GM21423 (cell line): ENCODE data around the gene CAVIN3.
"Not testable (repeated sequence)": the region's sequence is repeated elsewhere in the genome, so short reads cannot be mapped to it uniquely, and the experiment has no call there.

Experiments used
- ATAC-seq: cut with Tn5 transposase; IDR thresholded peaks from one replicate; pipeline ENCODE4 v1.9.1; 2021; ENCODE audit warnings: mild to moderate bottlenecking, moderate library complexity; ENCODE audit not compliant: unreplicated experiment

The CAVIN3 gene

GRCh38 chr11:6326985-6327384 lies 6.7 kb upstream of the CAVIN3 start:
- no peak for ATAC-seq

- no peak for ATAC-seq
Measured at GRCh38 chr11:6326303-6326702, 6.0 kb upstream of the CAVIN3 start.

GRCh38 chr11:6323291-6323905 lies 3.1 kb upstream of the CAVIN3 start:
- ATAC-seq: no peak

- ATAC-seq: peak; percentile 23
Measured at GRCh38 chr11:6321961-6322362, 1.7 kb upstream of the CAVIN3 start.

- ATAC-seq: no peak
Measured at GRCh38 chr11:6321356-6321755, 1.1 kb upstream of the CAVIN3 start.

GRCh38 chr11:6319704-6320410 lies 444 bp downstream of the CAVIN3 start:
- ATAC-seq: peak; percentile 34

- no peak for ATAC-seq
Measured at GRCh38 chr11:6319001-6319703, 1.1 kb downstream of the CAVIN3 start.

GRCh38 chr11:6318204-6318603 lies 2.1 kb downstream of the CAVIN3 start:
- no peak for ATAC-seq

GRCh38 chr11:6315811-6316425 lies 4.4 kb downstream of the CAVIN3 start:
- ATAC-seq: peak; percentile 40

- ATAC-seq: no peak
Measured at GRCh38 chr11:6312106-6312505, 8.2 kb downstream of the CAVIN3 start.

- ATAC-seq: no peak
Measured at GRCh38 chr11:6307876-6308275, 12.4 kb downstream of the CAVIN3 start.

GRCh38 chr11:6305297-6305696 lies 15.0 kb downstream of the CAVIN3 start:
- ATAC-seq: no peak

GRCh38 chr11:6303661-6304060 lies 16.6 kb downstream of the CAVIN3 start:
- no peak for ATAC-seq

GRCh38 chr11:6301096-6301495 lies 19.2 kb downstream of the CAVIN3 start:
- no peak for ATAC-seq

GRCh38 chr11:6300325-6300724 lies 20.0 kb downstream of the CAVIN3 start:
- no peak for ATAC-seq

GRCh38 chr11:6298605-6299004 lies 21.7 kb downstream of the CAVIN3 start:
- peak; percentile 68 for ATAC-seq

- no peak for ATAC-seq
Measured at GRCh38 chr11:6297831-6298230, 22.5 kb downstream of the CAVIN3 start.

- ATAC-seq: no peak
Measured at GRCh38 chr11:6285019-6285418, 35.3 kb downstream of the CAVIN3 start.

GRCh38 chr11:6284250-6284649 lies 36.1 kb downstream of the CAVIN3 start:
- no peak for ATAC-seq

- ATAC-seq: no peak
Measured at GRCh38 chr11:6283453-6284023, 36.8 kb downstream of the CAVIN3 start.

GRCh38 chr11:6280809-6281208 lies 39.5 kb downstream of the CAVIN3 start:
- ATAC-seq: not testable (repeated sequence)
